ENCODE data around the gene CASP2. TPM values are rescaled to one million over a fixed set of nuclear protein-coding genes. Genes with fewer than 3 reads are reported as not detected.
"Not testable (repeated sequence)": the region's sequence is repeated elsewhere in the genome, so short reads cannot be mapped to it uniquely, and the experiment has no call there.

The CASP2 gene
- polyA plus RNA-seq, 1 experiment, result 16.0 TPM

DNA sequence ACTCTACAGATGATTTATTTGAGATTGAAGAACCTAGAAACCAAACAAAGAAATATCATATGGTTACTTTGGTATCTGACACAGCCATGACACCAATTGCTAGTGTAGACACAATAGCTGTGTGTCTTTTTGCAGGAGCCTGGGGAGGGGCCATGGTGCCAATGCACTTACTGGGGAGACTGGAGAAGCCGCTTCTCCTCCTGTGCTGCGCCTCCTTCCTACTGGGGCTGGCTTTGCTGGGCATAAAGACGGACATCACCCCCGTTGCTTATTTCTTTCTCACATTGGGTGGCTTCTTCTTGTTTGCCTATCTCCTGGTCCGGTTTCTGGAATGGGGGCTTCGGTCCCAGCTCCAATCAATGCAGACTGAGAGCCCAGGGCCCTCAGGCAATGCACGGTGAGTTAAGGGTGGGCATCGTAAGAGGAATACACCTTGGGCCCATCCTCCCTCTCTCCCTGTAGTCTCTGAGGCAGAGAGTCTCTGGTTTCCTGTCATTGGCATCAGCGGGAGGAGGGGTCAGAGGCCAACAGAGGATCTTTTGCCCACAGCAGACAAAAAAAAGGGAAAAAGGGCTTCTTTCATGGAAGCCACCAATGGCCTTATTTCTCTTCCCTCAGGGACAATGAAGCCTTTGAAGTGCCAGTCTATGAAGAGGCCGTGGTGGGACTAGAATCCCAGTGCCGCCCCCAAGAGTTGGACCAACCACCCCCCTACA is 2.2 kb upstream of the CASP2 start:
- Histone ChIP-seq H3K27me3 (ENCODE audit: control insufficient read depth, insufficient read depth, low read length) (no peaks in the 10 kb centered on the region), H3K4me3 (ENCODE audit: low read depth, low read length) (no peak overlapping the region), H3K36me3 (ENCODE audit: control insufficient read depth, insufficient read depth, low read length) (no peaks in the 10 kb centered on the region)
- TF ChIP-seq, protein P1, sequence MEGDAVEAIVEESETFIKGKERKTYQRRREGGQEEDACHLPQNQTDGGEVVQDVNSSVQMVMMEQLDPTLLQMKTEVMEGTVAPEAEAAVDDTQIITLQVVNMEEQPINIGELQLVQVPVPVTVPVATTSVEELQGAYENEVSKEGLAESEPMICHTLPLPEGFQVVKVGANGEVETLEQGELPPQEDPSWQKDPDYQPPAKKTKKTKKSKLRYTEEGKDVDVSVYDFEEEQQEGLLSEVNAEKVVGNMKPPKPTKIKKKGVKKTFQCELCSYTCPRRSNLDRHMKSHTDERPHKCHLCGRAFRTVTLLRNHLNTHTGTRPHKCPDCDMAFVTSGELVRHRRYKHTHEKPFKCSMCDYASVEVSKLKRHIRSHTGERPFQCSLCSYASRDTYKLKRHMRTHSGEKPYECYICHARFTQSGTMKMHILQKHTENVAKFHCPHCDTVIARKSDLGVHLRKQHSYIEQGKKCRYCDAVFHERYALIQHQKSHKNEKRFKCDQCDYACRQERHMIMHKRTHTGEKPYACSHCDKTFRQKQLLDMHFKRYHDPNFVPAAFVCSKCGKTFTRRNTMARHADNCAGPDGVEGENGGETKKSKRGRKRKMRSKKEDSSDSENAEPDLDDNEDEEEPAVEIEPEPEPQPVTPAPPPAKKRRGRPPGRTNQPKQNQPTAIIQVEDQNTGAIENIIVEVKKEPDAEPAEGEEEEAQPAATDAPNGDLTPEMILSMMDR (IDR thresholded peaks at IDR 0.05; ENCODE audit: insufficient read depth, low read depth, low read length), result no peak
- CTCF ChIA-PET, result interaction anchor here (1.9 kb wide), 1 partner anchor 13 kb away, joined by 5 read pairs; no protein-coding TSS in a partner anchor
- POLR2A ChIA-PET, result no interaction called here
- no peak for DNase-seq (ENCODE audit: low read depth)

DNA sequence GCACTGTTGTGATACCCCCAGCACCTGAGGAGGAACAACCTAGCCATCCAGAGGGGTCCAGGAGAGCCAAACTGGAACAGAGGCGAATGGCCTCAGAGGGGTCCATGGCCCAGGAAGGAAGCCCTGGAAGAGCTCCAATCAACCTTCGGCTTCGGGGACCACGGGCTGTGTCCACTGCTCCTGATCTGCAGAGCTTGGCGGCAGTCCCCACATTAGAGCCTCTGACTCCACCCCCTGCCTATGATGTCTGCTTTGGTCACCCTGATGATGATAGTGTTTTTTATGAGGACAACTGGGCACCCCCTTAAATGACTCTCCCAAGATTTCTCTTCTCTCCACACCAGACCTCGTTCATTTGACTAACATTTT is 1.6 kb upstream of the CASP2 start:
- POLR2A ChIA-PET, result no interaction called here
- TF ChIP-seq, protein P1 (IDR thresholded peaks at IDR 0.05; ENCODE audit: insufficient read depth, low read depth, low read length), result no peak
- H3K27me3 ChIP-seq (ENCODE audit: control insufficient read depth, insufficient read depth, low read length), result no peaks in the 10 kb centered on the region
- CTCF ChIA-PET, result interaction anchor here (1.9 kb wide), 1 partner anchor 12 kb away, joined by 5 read pairs; no protein-coding TSS in a partner anchor
- no peak overlapping the region for H3K4me3 ChIP-seq (ENCODE audit: low read depth, low read length)
- DNase-seq (ENCODE audit: low read depth), result no peak
- no peaks in the 10 kb centered on the region for H3K36me3 ChIP-seq (ENCODE audit: control insufficient read depth, insufficient read depth, low read length)

DNA sequence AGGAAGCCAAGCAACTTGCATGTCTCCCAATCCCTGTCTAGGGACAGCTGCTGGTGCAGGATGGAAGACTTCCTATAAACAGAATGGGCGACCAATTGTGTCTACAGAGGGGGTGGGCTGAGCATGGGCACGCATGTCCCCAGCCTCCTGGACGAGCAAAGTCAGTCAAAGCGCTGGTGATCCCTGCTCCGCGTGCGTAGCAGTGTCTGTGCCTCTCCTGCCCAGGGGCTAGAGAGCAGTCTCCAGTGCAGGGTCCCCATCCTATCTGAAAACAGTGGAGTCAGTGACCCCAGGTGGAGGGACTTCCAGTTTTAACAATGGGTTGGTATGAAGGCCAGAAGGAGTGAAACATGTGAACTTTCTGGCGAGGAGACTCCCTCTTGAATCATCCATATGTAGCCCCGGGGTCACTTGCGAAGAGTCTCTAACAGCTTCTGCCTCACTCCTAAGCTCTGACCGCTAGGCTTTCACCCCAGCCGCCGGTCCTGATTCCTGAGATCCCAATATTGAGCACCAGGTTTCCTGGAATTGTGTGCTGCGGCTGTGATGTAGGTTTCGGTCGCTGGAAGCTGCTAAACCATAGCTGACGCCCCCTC is 714 bp upstream of the CASP2 start:
- POLR2A ChIA-PET, result no interaction called here
- TF ChIP-seq, protein P1 (IDR thresholded peaks at IDR 0.05; ENCODE audit: insufficient read depth, low read depth, low read length), result no peak
- no peaks in the 10 kb centered on the region for H3K27me3 ChIP-seq (ENCODE audit: control insufficient read depth, insufficient read depth, low read length)
- peak overlapping the region; percentile 35 for H3K4me3 ChIP-seq (ENCODE audit: low read depth, low read length)
- DNase-seq (ENCODE audit: low read depth), result no peak
- peaks cover under 1% of the 10 kb centered on the region; the same call in 1 of the 2 replicates for H3K36me3 ChIP-seq (ENCODE audit: control insufficient read depth, insufficient read depth, low read length)
- CTCF ChIA-PET, result interaction anchor here (0.7 to 1.9 kb wide), 5 partner anchors 8 to 93 kb away, joined by 3 to 6 read pairs (median 4); no protein-coding TSS in a partner anchor

DNA sequence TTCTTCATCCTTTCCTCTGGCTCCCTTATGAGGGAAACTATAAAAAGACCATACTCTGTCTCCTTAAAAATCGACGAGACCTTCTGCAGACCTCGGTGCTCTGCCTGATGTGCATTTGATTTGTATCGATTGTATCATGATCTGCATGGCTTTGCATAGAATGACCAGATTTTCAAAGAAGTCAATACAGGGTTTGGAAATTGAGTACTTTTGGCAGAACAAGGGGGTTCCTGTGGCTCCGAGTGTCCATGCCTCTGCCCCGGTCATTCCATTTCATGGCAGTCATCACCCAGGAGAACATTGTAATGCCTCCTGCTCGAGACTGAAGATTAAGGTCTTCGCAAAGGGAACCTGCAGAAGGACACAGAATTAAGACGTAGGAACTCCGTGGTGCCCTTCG is 685 bp downstream of the CASP2 start:
- DNase-seq (ENCODE audit: low read depth), result no peak
- CTCF ChIA-PET, result interaction anchor here (0.8 to 1.9 kb wide), 2 partner anchors 48 to 49 kb away, joined by 3 to 7 read pairs; no protein-coding TSS in a partner anchor
- peaks cover 3% of the 10 kb centered on the region for H3K36me3 ChIP-seq (ENCODE audit: control insufficient read depth, insufficient read depth, low read length)
- TF ChIP-seq, protein P1 (IDR thresholded peaks at IDR 0.05; ENCODE audit: insufficient read depth, low read depth, low read length), result no peak
- H3K27me3 ChIP-seq (ENCODE audit: control insufficient read depth, insufficient read depth, low read length), result no peaks in the 10 kb centered on the region
- peak overlapping the region; percentile 92 for H3K4me3 ChIP-seq (ENCODE audit: low read depth, low read length)
- POLR2A ChIA-PET, result no interaction called here

DNA sequence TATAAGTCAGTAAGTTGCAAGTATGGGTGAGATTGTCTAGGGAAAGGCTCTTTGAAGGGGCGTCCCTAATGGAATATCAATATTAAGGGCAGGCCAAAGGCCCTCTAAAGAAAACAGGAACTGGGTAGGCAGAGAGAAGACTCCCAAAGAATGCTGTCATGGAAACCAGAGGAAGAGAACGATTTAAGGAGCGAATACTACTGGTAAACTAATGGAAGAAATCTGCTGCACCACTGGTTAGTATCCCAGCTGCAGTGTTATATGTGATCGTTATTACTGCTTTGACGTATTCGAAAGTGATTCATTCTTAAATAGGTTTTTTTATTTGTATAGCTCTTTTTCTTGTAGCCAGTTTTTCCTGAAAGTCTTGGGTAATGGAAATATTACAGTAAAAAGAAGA is 1.3 kb downstream of the CASP2 start:
- TF ChIP-seq, protein P1 (IDR thresholded peaks at IDR 0.05; ENCODE audit: insufficient read depth, low read depth, low read length), result no peak
- ChIA-PET POLR2A (interaction anchor here (0.5 to 0.6 kb wide), 2 partner anchors 22 to 27 kb away, joined by 3 to 5 read pairs; no protein-coding TSS in a partner anchor), CTCF (interaction anchor here (0.6 to 1.9 kb wide), 4 partner anchors 10 to 196 kb away, joined by 3 to 7 read pairs (median 3); no protein-coding TSS in a partner anchor)
- peak overlapping the region; percentile 92 for H3K4me3 ChIP-seq (ENCODE audit: low read depth, low read length)
- DNase-seq (ENCODE audit: low read depth), result no peak
- H3K27me3 ChIP-seq (ENCODE audit: control insufficient read depth, insufficient read depth, low read length), result no peaks in the 10 kb centered on the region
- H3K36me3 ChIP-seq (ENCODE audit: control insufficient read depth, insufficient read depth, low read length), result peaks cover 5% of the 10 kb centered on the region

DNA sequence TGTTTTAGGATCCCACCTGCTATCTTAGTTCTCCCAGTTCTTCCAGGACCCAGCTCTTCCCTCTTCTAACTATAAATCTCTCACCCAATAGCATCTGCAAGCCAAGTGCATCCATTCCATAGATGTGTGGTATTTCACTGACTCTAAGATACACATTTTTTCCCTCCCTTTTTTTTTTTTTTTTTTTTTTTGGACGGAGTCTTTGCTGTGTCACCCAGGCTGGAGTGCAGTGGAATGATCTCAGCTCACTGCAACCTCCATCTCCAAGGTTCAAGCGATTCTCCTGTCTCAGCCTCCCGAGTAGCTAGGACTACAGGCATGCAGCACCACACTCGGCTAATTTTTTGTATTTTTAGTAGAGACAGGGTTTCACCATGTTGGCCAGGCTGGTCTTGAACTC is 1.7 kb downstream of the CASP2 start:
- POLR2A ChIA-PET, result interaction anchor here (0.5 to 0.6 kb wide), 2 partner anchors 21 to 27 kb away, joined by 3 to 5 read pairs; no protein-coding TSS in a partner anchor
- H3K36me3 ChIP-seq (ENCODE audit: control insufficient read depth, insufficient read depth, low read length); H3K4me3 ChIP-seq (ENCODE audit: low read depth, low read length); DNase-seq (ENCODE audit: low read depth); H3K27me3 ChIP-seq (ENCODE audit: control insufficient read depth, insufficient read depth, low read length): not testable (repeated sequence)
- CTCF ChIA-PET, result interaction anchor here (0.6 to 1.9 kb wide), 4 partner anchors 10 to 98 kb away, joined by 3 to 7 read pairs (median 3); no protein-coding TSS in a partner anchor
